Measurements from ENCODE around the gene DFFA.
"Not testable (repeated sequence)": the region's sequence is repeated elsewhere in the genome, so short reads cannot be mapped to it uniquely, and the experiment has no call there.

Gene DFFA

DNA sequence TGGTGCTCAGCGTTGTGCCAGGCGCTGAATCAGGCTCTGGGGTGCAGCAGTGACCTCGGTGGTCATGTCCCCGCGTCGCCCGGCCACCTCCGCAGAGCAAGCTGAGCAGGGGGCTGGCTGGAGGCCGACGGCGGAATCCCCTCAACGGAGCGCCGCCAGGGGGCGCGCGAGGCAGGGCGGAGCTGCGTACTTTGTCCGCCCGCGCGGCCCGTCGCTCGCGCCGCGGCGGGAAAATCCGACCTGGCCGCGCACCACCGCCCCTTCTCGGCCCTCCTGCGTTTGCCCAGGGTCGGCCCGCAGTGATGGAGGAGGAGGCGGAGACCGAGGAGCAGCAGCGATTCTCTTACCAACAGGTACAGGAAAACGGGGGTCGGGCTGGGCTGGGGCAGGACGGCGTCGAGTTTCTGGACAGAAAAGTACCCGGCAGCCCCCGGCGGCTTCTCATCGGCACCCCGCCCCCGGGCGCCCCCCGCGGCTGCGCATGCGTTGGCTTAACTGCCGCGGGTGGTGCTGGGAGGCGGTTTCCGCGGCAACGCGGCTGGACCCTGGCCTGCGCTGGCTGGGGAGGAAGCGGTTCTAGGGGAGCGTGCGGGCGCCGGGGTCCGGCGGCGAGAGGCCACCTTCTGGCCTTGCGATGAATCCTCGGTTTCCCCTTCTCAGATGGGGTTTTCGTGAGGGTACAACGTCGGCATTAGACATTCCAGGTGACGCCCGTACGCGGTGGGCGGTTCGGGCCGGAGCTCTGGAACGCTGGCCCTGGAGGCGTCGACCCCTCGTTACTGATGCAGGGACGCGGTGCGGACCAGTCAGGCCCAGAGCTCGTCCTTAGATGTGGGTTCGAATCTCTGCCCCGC, 41.9 kb downstream of the DFFA start, which contains the start of gene CENPS:
CENPS (plus strand) TSS at position 218 of the 854 bp plus-strand sequence; CDS start at position 303, 85 bp downstream.
- peak; percentile 84 for DNase-seq (ENCODE audit: low spot score)

DNA sequence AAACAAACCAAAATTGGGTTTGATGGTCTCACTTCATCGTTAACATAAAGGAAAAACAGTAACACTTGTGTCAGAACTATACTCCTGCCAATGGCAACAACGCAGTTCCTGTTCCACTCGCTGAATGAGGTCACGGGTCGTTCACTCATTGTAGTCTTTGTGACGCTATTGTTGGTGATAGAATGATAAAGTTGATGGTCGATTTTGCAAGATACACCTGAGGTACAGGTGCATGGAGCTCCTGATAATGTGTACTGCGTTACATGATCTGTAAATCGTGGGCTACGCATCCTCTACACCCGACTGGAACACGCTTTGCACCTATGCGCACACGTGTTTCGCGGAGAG, 42.5 kb downstream of the DFFA start:
- DNase-seq (ENCODE audit: low spot score): no peak

DNA sequence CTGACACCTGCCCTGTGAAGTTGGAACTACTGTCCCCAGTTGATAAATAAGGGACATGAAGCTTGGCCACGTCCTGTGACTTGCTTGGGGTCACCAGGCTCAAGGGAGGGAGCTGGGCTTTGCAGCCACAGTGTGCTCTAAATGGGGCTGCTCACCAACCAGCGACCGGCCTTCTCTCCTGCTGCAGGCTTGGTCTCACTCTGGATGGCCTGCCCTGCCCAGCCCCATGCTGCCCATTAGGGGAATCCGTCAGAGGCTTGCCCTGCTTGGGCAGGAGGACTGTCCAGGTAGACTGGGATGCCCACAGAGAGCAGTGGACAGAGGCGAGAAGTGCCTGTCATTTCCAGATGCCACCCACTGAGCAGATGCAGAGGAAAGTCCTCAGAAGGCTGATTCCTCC, 43.3 kb downstream of the DFFA start:
- DNase-seq (ENCODE audit: low spot score): no peak

DNA sequence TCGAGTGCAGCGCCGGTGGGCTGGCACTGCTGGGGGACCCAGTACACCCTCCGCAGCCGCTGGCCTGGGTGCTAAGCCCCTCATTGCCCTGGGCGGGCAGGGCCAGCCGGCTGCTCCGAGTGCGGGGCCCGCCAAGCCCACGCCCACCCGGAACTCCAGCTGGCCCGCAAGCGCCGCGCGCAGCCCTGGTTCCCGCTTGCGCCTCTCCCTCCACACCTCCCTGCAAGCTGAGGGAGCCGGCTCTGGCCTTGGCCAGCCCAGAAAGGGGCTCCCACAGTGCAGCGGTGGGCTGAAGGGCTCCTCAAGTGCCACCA, 45.8 kb downstream of the DFFA start:
- not testable (repeated sequence) for DNase-seq (ENCODE audit: low spot score)

DNA sequence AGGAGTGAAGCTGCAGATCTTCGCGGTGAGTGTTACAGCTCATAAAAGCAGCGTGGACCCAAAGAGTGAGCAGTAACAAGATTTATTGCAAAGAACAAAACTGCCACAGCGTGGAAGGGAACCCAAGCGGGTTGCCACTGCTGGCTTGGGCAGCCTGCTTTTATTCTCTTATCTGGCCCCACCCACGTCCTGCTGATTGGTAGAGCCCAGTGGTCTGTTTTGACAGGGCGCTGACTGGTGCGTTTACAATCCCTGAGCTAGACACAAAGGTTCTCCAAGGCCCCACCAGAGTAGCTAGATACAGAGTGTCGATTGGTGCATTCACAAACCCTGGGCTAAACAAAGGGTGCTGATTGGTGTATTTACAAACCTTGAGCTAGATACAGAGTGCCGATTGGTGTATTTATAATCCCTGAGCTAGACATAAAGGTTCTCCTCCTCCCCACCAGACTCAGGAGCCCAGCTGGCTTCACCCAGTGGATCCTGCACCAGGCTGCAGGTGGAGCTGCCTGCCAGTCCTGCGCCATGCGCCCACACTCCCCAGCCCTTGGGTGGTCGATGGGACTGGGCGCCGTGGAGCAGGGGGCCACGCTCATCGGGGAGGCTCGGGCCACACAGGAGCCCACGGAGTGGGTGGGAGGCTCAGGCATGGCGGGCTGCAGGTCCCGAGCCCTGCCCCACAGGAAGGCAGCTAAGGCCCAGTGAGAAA, 46.3 kb downstream of the DFFA start:
- DNase-seq (ENCODE audit: low spot score): peak; percentile 29

DNA sequence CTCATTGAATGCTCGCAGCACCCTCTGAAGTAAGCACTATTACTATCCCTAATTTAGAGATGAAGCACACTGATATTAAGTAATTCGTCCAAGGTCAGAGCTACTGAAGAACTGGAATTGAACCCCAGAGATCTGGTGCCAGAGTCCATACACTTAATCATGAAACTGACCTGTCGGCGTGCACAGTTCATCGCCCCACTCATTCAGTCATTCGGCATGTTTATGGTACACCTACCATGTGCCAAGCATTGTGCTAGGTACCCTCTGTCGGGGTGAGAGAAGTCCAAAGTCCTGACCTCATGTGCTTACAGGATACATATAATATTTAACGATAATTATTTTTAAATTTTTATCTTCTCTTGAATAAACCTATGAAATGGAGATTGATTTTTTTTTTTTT, 47.7 kb downstream of the DFFA start:
- DNase-seq (ENCODE audit: low spot score): no peak

DNA sequence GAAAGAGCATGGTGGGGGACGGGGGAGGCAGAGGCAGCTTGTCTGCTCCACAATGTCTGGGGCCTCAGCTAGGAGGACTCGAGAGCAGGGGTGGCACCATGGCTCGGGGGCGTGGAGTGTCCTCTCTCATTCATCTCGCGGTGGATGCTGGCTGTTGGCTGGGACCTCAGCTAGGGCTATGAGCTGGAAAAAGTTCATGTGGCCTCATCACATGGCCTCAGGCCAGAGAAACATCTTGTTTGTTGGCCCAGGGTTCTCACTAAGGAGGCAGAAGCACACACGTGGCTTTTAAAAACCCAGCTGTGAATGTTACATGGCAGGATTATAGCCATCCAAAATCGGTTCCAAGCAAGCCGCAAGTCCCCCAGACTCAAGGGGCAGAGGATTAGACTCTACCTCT, 48.3 kb downstream of the DFFA start:
- DNase-seq (ENCODE audit: low spot score): no peak

DNA sequence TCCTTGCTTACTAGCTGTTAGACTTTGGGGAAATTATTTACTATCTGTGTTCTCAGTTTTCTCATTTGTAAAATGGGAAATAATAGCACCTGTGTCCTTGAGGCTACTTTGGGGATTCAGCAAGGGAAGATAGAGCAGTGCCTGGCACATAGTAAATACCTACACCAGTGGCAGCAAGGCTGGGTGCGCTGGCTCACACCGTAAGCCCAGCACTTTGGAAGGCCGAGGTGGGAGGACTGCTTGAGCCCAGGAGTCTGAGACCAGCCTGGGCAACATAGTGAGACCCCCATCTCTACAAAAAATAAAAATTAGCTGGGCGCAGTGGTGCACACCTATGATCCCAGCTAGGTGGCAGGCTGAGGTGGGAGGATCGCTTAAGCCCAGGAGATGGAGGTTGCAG, 50.7 kb downstream of the DFFA start:
- no peak for DNase-seq (ENCODE audit: low spot score)

DNA sequence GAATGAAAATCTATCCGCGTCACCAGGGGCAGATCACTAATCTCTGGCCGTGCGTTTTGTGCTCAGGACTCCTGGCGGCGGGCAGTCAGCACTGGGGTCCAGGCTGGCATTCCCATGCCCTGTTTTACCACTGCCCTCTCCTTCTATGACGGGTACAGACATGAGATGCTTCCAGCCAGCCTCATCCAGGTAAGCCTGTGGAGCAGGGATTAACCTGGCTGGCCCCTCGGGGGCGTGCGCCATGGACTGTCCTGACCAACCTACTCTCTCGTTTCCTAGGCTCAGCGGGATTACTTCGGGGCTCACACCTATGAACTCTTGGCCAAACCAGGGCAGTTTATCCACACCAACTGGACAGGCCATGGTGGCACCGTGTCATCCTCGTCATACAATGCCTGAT, 53.0 kb downstream of the DFFA start:
- no peak for DNase-seq (ENCODE audit: low spot score)

DNA sequence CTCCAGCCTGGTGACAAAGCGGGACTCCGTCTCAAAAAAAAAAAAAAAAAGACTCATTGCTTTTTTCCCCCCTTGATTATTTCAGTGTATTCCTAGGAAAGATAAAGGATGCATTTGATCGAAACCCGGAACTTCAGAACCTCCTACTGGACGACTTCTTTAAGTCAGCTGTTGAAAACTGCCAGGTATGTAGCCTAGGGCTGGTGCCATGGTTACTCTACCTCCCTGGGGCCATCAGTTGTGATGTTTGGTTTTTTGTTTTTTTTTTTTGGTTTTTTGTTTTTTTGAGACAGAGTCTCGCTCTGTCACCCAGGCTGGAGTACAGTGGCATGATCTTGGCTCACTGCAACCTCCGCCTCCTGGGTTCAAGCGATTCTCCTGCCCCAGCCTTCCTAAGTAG, 53.6 kb downstream of the DFFA start:
- not testable (repeated sequence) for DNase-seq (ENCODE audit: low spot score)

DNA sequence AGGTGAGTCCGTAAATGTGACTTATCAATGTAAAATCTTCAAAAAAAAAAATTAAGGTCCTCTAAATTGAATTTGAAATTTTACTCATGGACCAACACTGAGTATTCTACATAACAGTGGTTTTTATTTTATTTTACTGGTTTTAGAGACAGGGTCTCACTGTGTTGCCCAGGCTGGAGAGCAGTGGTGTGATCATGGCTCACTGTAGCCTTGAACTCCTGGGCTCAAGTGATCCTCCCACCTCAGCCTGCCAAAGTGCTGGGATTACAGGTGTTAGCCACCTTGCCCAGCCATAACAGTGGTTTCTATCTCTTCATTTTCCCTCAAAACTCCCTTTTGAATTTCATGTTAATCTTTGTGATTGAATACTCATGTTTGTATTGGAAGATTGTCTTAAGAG, 56.4 kb downstream of the DFFA start:
- not testable (repeated sequence) for DNase-seq (ENCODE audit: low spot score)

DNA sequence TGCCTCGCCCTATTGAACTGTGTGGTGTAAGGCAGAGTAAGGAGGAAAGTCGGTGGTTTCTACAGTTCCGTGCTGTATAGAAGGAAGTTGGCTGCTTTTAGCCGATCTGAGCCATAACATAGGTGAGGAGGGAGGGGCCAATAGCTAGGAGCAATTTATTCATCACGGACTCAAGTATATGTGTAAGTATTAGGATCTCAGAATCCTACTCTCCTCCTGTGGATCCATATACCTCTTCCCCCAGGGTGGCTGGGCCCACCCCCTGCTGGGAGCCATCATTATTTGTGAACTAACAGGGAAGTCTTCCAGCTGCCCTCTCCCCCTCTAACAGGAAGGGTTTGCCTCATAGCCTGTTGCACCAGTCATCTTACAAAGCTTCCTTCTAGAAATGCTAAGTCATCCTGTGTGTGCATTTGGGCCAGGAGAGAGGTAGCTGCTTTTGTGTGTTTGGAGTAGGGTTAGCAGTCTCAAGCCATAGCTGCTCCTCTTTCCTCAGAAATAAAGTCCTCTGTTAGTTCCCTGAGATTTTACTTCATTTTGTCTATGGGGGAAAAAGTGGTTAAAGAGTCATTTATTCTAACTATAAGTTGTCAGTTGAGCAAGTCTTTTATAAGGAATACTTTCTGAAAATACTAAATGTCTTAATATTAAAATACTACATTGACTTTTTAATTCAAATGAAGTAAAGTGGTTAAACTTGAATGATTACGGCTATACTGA, 57.0 kb downstream of the DFFA start:
- DNase-seq (ENCODE audit: low spot score): no peak

DNA sequence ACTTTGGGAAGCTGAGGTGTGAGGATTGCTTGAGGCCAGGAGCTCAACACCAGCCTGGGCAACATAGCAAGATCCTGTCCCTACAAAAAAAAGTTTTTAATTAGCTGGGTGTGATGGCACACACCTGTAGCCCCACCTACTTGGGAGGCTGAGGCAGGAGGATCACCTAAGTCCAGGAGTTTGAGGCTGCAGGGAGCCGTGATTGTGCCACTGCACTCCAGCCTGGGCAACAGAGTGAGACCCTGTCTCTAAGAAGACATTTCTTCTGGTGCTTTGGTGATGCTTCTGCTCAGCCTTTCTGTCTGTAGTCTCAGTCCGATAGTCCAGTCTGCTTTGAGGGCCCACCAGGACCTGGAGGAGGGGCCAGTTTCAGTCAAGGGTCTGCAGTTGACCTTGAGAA, 65.1 kb downstream of the DFFA start:
- DNase-seq (ENCODE audit: low spot score): no peak
